A673 (cell line): Measurements from ENCODE around the gene GXYLT2.
A peak's percentile ranks its signal among the peaks of the same experiment; 100 is the strongest.

Experiments used
- EZH2 ChIP-seq: fragments of 200-600 bp; sonication (generic); IDR thresholded peaks from 2 replicates; pipeline ENCODE4 v1.6.1; 2017; ENCODE audit warnings: borderline replicate concordance, low read depth, mild to moderate bottlenecking, mixed read lengths, antibody characterized with exemption, low read length; ENCODE audit not compliant: poor library complexity, severe bottlenecking
- TF ChIP-seq, protein P1 (sequence below): fragments of 300-800, 200-600 bp; sonication (generic); conservative IDR thresholded peaks from 2 replicates; pipeline ENCODE4 v1.5.1; 2017; ENCODE audit warnings: low read depth, mild to moderate bottlenecking, antibody characterized with exemption, low read length, moderate library complexity, mixed read lengths

DNA sequence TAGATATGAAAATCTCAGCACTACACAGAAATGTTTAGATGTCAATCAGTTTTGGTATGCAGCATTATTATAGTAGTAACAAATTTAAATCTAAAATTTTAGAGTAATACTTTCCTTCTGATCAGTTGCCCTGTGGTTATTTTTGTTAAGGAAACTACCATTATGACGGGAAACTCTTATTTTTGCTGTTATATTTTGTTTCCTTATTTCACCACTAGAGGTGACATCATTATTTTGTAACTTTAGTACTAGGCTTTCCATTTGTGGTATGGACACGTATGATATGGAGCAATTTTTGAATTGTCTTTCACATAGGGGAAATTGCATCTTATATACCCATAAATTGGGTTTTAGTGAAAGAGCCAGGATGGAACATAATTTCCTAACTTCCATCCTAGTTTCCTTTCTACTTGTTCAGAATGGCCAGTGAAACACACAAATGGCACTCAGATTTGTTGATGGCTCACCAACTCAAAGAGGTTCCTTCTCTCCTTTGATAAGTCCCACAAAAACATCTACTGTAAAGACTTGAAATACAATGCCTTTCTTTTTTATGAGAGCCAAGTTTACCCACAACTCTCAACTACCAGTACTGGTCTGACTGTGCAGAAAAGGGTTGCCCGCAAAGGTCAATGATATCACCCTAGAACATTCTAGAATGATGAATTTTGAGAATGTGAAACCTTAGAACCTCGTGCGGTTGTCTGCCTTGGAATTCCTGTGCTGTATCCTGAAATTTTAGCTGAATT is 89.4 kb downstream of the GXYLT2 start:
- TF ChIP-seq, protein P1, sequence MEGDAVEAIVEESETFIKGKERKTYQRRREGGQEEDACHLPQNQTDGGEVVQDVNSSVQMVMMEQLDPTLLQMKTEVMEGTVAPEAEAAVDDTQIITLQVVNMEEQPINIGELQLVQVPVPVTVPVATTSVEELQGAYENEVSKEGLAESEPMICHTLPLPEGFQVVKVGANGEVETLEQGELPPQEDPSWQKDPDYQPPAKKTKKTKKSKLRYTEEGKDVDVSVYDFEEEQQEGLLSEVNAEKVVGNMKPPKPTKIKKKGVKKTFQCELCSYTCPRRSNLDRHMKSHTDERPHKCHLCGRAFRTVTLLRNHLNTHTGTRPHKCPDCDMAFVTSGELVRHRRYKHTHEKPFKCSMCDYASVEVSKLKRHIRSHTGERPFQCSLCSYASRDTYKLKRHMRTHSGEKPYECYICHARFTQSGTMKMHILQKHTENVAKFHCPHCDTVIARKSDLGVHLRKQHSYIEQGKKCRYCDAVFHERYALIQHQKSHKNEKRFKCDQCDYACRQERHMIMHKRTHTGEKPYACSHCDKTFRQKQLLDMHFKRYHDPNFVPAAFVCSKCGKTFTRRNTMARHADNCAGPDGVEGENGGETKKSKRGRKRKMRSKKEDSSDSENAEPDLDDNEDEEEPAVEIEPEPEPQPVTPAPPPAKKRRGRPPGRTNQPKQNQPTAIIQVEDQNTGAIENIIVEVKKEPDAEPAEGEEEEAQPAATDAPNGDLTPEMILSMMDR = 0 out of 2 replicates have a peak, but pooled peaks have one; percentile 8
- TF ChIP-seq EZH2 = no peak
